Measurements from ENCODE around the gene TYW1B. TPM values are rescaled to one million over a fixed set of nuclear protein-coding genes. Genes with fewer than 3 reads are reported as not detected.
"Not testable (repeated sequence)": the region's sequence is repeated elsewhere in the genome, so short reads cannot be mapped to it uniquely, and the experiment has no call there.

TYW1B gene
- total and polyA plus RNA-seq, 2 experiments from 2014 or later, result 1.7 to 1.9 TPM

DNA sequence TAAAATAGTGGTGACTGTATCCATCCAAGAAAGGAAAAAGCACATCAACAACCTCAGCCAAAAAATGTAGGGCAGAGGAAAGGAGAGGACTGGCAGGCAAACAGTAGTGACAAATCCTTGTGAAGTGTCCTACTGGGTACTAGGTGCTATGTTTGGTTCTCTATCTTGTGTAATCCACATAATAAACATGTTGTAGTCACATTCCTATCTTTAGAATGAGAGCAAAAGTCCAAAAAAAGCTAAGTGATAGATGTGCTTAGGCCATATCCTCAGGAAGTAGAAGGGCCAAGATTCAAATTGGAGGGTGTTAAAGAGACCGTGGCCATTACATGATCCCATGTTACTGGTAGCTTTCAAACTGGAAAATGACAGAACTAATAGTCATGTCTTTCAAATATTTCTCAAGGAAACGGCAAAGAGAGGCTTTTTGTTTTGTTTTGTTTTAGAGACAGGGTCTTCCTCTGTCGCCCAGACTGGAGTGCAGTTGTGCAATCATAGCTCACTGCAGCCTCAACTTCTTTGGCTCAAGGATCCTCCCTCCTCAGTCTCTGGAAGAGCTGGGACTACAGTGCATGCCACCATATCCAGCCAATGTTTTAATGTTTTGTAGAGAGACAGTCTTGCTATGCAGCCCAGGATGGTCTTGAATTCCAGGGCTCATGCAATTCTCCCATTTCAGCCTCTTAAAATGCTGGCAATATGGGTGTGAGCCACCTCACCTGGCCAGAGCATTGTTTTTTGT is 244.2 kb downstream of the TYW1B start:
- DNase-seq (ENCODE audit: low spot score); H2AFZ ChIP-seq; H3K36me3 ChIP-seq (replicated peaks; ENCODE audit: insufficient read depth, low read depth); H3K9me2 ChIP-seq (replicated peaks; ENCODE audit: insufficient read depth); H3K9me3 ChIP-seq (ENCODE audit: low read depth); H3K4me2 ChIP-seq; H3K4me3 ChIP-seq; H3K4me1 ChIP-seq (ENCODE audit: insufficient read depth); H3K27ac ChIP-seq; H4K20me1 ChIP-seq (ENCODE audit: insufficient read depth, poor library complexity, severe bottlenecking); H3K27me3 ChIP-seq; H3K79me2 ChIP-seq: not testable (repeated sequence)
- WGBS (ENCODE audit: low lambda C conversion rate, missing lambda C conversion rate), result 89% methylated on average over 3 of the region's 3 CpGs

GRCh38 chr7:72580142-72580770 is 247.7 kb downstream of the TYW1B start:
- not testable (repeated sequence) for H3K27me3 ChIP-seq; H3K4me3 ChIP-seq; H3K4me2 ChIP-seq; H3K4me1 ChIP-seq (ENCODE audit: insufficient read depth); H3K79me2 ChIP-seq; DNase-seq (ENCODE audit: low spot score); H3K27ac ChIP-seq; H3K9me3 ChIP-seq (ENCODE audit: low read depth); H2AFZ ChIP-seq; H3K9me2 ChIP-seq (replicated peaks; ENCODE audit: insufficient read depth); H4K20me1 ChIP-seq (ENCODE audit: insufficient read depth, poor library complexity, severe bottlenecking); H3K36me3 ChIP-seq (replicated peaks; ENCODE audit: insufficient read depth, low read depth)
- 56% methylated on average over 9 of the region's 9 CpGs for WGBS (ENCODE audit: low lambda C conversion rate, missing lambda C conversion rate)

DNA sequence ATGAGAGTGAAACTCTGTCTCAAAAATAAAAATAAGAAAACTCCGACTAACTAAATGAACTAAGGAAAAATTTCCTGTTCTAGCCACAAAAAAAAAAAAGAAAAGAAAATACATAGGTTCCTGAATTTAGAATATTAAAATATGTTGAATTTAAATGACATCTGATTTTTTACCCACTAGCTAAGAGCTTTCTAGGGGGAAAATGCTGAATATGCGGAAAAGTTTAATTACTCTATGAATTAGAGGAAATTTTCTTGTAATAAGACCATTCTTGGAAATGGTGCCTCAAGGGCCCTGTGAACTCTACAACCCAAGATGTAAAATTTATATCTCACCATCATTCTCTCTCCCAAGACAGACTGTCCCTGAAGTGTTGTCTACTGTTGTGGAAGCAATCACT is 250.9 kb downstream of the TYW1B start:
- no peak for TF ChIP-seq EZH2 (IDR thresholded peaks at IDR 0.05; ENCODE audit: borderline replicate concordance)
- TF ChIP-seq EZH2phosphoT487 (IDR thresholded peaks at IDR 0.05; ENCODE audit: low read depth, severe bottlenecking, unreplicated experiment), result no peak
- no peak for TF ChIP-seq CTCF (IDR thresholded peaks at IDR 0.05; ENCODE audit: poor library complexity)
- no peaks in the 10 kb centered on the region for H3K9me3 ChIP-seq (ENCODE audit: low read depth)
- H2AFZ ChIP-seq, result no peak overlapping the region
- H4K20me1 ChIP-seq (ENCODE audit: insufficient read depth, poor library complexity, severe bottlenecking), result no peaks in the 10 kb centered on the region
- no peak overlapping the region for H3K27ac ChIP-seq
- H3K9me2 ChIP-seq (replicated peaks; ENCODE audit: insufficient read depth), result no peaks in the 10 kb centered on the region
- H3K4me3 ChIP-seq, result no peak overlapping the region
- no peaks in the 10 kb centered on the region for H3K36me3 ChIP-seq (replicated peaks; ENCODE audit: insufficient read depth, low read depth)
- H3K4me1 ChIP-seq (ENCODE audit: insufficient read depth), result no peaks in the 10 kb centered on the region
- no peaks in the 10 kb centered on the region for H3K27me3 ChIP-seq
- 98% methylated on average over 2 of the region's 2 CpGs for WGBS (ENCODE audit: low lambda C conversion rate, missing lambda C conversion rate)
- no peaks in the 10 kb centered on the region for H3K79me2 ChIP-seq
- no peak overlapping the region for H3K4me2 ChIP-seq
- DNase-seq (ENCODE audit: low spot score), result no peak

GRCh38 chr7:72561988-72562387 is 266.0 kb downstream of the TYW1B start:
- H3K27ac ChIP-seq; H3K4me3 ChIP-seq; H3K9me2 ChIP-seq (replicated peaks; ENCODE audit: insufficient read depth); H4K20me1 ChIP-seq (ENCODE audit: insufficient read depth, poor library complexity, severe bottlenecking); H3K9me3 ChIP-seq (ENCODE audit: low read depth); H3K36me3 ChIP-seq (replicated peaks; ENCODE audit: insufficient read depth, low read depth); H3K79me2 ChIP-seq; H3K4me2 ChIP-seq; H3K27me3 ChIP-seq; H2AFZ ChIP-seq; H3K4me1 ChIP-seq (ENCODE audit: insufficient read depth); DNase-seq (ENCODE audit: low spot score): not testable (repeated sequence)
- WGBS (ENCODE audit: low lambda C conversion rate, missing lambda C conversion rate), result 79% methylated on average over 3 of the region's 3 CpGs

- H3K79me2 ChIP-seq; H4K20me1 ChIP-seq (ENCODE audit: insufficient read depth, poor library complexity, severe bottlenecking); H3K27me3 ChIP-seq; H2AFZ ChIP-seq; H3K27ac ChIP-seq; H3K4me2 ChIP-seq; DNase-seq (ENCODE audit: low spot score); H3K4me3 ChIP-seq; H3K36me3 ChIP-seq (replicated peaks; ENCODE audit: insufficient read depth, low read depth); H3K9me3 ChIP-seq (ENCODE audit: low read depth); H3K9me2 ChIP-seq (replicated peaks; ENCODE audit: insufficient read depth); H3K4me1 ChIP-seq (ENCODE audit: insufficient read depth): not testable (repeated sequence)
- WGBS (ENCODE audit: low lambda C conversion rate, missing lambda C conversion rate), result 98% methylated on average over 4 of the region's 4 CpGs
Measured at GRCh38 chr7:72559546-72559945, 268.5 kb downstream of the TYW1B start.

DNA sequence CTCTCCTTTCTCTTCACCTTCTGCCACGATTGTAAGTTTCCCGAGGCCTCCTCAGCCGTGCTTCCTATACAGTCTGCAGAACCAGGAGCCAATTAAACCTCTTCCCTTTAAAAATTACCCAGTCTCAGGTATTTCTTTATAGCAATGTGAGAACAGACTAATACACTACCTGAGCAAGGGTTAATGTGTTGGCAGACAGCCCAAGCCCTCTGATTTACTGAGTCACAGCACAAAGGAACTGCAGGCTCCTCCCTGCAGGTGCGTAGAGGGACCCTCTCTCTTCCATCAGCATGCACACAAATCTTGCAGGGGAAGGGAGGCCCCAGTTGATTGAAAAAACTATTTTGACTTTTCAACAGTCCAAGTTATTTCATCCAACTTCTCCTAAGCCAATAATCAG is 271.3 kb downstream of the TYW1B start:
- H3K9me2 ChIP-seq (replicated peaks; ENCODE audit: insufficient read depth); H3K27me3 ChIP-seq; H3K36me3 ChIP-seq (replicated peaks; ENCODE audit: insufficient read depth, low read depth); H3K27ac ChIP-seq; DNase-seq (ENCODE audit: low spot score); H3K79me2 ChIP-seq; H3K9me3 ChIP-seq (ENCODE audit: low read depth); H2AFZ ChIP-seq; H3K4me2 ChIP-seq; H3K4me1 ChIP-seq (ENCODE audit: insufficient read depth); H4K20me1 ChIP-seq (ENCODE audit: insufficient read depth, poor library complexity, severe bottlenecking); H3K4me3 ChIP-seq: not testable (repeated sequence)
- 76% methylated on average over 4 of the region's 4 CpGs for WGBS (ENCODE audit: low lambda C conversion rate, missing lambda C conversion rate)

DNA sequence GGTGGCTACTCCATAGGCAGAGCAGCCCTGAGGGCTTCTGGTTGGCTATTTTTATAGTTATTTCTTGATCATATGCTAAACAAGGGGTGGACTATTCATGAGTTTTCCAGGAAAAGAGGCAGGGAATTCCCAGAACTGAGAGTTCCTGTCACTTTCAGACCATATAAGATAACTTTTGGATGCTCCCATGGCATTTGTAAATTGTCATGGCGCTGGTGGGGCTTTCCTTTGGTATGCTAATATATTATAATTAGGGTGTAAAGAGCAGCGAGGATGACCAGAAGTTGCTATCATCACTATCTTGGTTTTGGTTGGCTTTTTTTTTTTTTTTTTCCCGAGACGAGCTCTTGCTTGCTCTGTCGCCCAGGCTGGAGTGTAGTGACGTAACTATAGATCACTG is 272.8 kb downstream of the TYW1B start:
- not testable (repeated sequence) for H3K27me3 ChIP-seq; H3K27ac ChIP-seq; H4K20me1 ChIP-seq (ENCODE audit: insufficient read depth, poor library complexity, severe bottlenecking); H3K36me3 ChIP-seq (replicated peaks; ENCODE audit: insufficient read depth, low read depth); H3K4me2 ChIP-seq; H2AFZ ChIP-seq; H3K4me3 ChIP-seq; H3K9me2 ChIP-seq (replicated peaks; ENCODE audit: insufficient read depth); H3K4me1 ChIP-seq (ENCODE audit: insufficient read depth); H3K79me2 ChIP-seq; DNase-seq (ENCODE audit: low spot score); H3K9me3 ChIP-seq (ENCODE audit: low read depth)
- 90% methylated on average over 6 of the region's 6 CpGs for WGBS (ENCODE audit: low lambda C conversion rate, missing lambda C conversion rate)

- not testable (repeated sequence) for H3K9me2 ChIP-seq (replicated peaks; ENCODE audit: insufficient read depth); H4K20me1 ChIP-seq (ENCODE audit: insufficient read depth, poor library complexity, severe bottlenecking); H3K79me2 ChIP-seq; H3K9me3 ChIP-seq (ENCODE audit: low read depth); H3K27me3 ChIP-seq; H3K4me3 ChIP-seq; DNase-seq (ENCODE audit: low spot score); H3K4me1 ChIP-seq (ENCODE audit: insufficient read depth); H2AFZ ChIP-seq; H3K36me3 ChIP-seq (replicated peaks; ENCODE audit: insufficient read depth, low read depth); H3K4me2 ChIP-seq; H3K27ac ChIP-seq
- WGBS (ENCODE audit: low lambda C conversion rate, missing lambda C conversion rate), result 91% methylated on average over 5 of the region's 5 CpGs
Measured at GRCh38 chr7:72554401-72554800, 273.6 kb downstream of the TYW1B start.

All from hepatocyte (in vitro differentiated cells).